Measurements from ENCODE around the gene TES. TPM values are rescaled to one million over a fixed set of nuclear protein-coding genes. Genes with fewer than 3 reads are reported as not detected.

TES gene
- total RNA-seq, 4 donors from 2014 or later, result 115 to 189 (median 146) TPM

- Histone ChIP-seq H3K9me3 (peaks cover 0 to 5% of the 10 kb centered on the region in 2 donors), H3K27me3 (no peaks in the 10 kb centered on the region), H3K4me1 (no peaks in the 10 kb centered on the region), H3K27ac (no peak overlapping the region), H3K4me3 (no peak overlapping the region), H3K36me3 (no peaks in the 10 kb centered on the region)
- intact Hi-C loops (cut with DNase I; ENCODE audit: low total_unique reads), result no loop called here
- no peak for DNase-seq
- TF ChIP-seq CTCF (IDR thresholded peaks at IDR 0.05) (no peak), POLR2A (IDR thresholded peaks at IDR 0.05) (no peak)
These were observed 22.9 kb upstream of the TES start for GRCh38 chr7:116187400-116187799.

DNA sequence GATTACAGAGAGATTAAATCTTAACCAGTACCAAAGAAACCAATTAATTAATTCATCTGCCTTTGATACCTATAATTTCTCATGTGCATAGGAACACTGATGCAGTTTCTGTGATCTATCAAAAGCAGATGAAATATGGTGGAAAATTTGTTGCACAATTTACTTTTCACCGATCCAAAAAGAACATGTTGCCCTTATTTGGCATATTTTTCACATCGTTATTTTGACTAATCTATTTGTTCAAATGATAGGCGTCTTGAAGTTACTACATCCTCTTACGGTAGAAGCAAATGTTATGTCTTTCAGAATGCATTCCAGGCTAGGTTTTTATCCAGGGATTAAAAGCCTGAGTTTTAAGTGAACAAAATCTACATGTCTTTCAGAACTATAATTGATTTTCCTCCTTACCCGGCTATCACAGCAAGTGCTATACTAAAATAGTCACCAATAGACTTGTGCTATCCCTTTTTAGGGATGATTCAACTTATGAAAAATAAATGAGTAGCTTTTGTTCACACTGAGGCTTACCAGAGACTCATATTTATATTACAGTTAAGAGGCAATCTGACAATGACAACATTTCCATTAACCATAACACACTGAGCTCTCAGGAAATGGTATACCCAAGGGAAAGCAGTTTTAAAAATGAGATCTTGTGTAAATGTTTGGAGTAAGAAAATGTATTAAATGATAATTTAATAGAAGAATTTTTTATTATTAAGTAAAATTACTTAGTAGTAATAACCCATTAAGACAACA lies 16.8 kb upstream of the TES start:
- Histone ChIP-seq H3K27me3 (no peaks in the 10 kb centered on the region), H3K4me3 (no peak overlapping the region), H3K4me1 (no peaks in the 10 kb centered on the region), H3K27ac (no peak overlapping the region), H3K9me3 (no peaks in the 10 kb centered on the region), H3K36me3 (no peaks in the 10 kb centered on the region)
- no peak for DNase-seq
- intact Hi-C loops (cut with DNase I; ENCODE audit: low total_unique reads), result no loop called here
- TF ChIP-seq CTCF (IDR thresholded peaks at IDR 0.05), result no peak
- no peak for TF ChIP-seq POLR2A (IDR thresholded peaks at IDR 0.05)

DNA sequence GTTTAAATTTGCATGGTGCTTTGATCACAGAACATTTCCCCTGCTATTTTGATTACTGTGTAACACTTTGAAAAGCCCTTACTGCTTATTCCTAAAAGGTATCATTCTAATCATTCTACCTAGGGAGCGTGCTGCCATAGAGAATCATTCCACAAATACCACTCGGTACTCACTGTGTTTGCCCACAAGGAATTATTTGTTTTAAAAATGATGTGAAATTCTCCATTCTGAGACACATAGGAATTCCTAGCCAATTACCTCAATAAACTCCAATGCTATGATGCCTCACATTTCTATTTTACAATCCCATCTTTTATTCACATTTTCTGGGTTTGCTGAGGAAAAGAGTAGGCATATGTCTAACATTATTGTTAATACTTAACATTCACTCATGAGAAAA lies 16.2 kb upstream of the TES start:
- H3K36me3 ChIP-seq, result no peaks in the 10 kb centered on the region
- no peak overlapping the region for H3K27ac ChIP-seq
- no peak overlapping the region for H3K4me3 ChIP-seq
- H3K4me1 ChIP-seq, result no peaks in the 10 kb centered on the region
- TF ChIP-seq POLR2A (IDR thresholded peaks at IDR 0.05) (no peak), CTCF (IDR thresholded peaks at IDR 0.05) (no peak)
- intact Hi-C loops (cut with DNase I; ENCODE audit: low total_unique reads), result no loop called here
- DNase-seq, result no peak
- H3K27me3 ChIP-seq, result no peaks in the 10 kb centered on the region
- H3K9me3 ChIP-seq, result no peaks in the 10 kb centered on the region

DNA sequence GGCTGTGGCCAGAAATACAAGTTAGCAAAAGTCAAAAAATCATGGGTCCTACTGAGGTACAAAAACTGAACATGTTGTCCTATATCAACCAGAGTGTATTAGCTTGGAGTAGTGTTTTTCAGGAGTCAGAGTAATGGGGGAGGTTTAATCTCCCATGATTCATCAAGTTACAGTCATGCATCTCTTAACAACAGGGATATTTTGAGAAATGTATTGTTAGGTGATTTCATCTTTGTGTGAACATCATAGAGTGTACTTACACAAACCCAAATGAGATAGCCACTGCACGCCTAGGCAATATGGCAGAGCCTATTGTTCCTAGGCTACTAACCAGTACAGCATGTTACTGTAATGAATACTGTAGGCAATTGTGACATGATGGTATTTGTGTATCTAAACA lies 14.9 kb upstream of the TES start:
- Histone ChIP-seq H3K9me3 (no peaks in the 10 kb centered on the region), H3K27ac (no peak overlapping the region), H3K36me3 (no peaks in the 10 kb centered on the region), H3K4me3 (no peak overlapping the region), H3K4me1 (no peaks in the 10 kb centered on the region), H3K27me3 (no peaks in the 10 kb centered on the region)
- intact Hi-C loops (cut with DNase I; ENCODE audit: low total_unique reads), result no loop called here
- TF ChIP-seq POLR2A (IDR thresholded peaks at IDR 0.05) (no peak), CTCF (IDR thresholded peaks at IDR 0.05) (no peak)
- no peak for DNase-seq

DNA sequence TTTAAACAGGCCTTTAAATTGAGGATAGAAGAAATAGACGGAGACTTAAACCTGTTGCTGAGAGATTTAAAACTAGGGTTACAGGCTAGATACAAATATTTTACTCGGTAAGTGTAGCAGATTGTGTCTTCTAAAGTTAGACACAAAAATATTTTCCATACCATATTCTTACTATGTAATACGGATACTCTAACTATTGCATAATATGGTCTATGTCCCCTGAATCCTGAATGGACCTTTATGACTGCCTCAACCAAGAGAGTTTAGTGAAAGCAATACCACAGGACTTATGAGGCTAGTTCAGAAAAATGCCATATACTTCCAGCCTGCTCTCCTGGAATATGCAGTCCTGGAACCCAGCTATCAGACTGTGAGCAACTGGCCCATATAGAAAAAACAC lies 13.4 kb upstream of the TES start:
- Histone ChIP-seq H3K27me3 (no peaks in the 10 kb centered on the region), H3K9me3 (no peaks in the 10 kb centered on the region), H3K4me3 (no peak overlapping the region), H3K4me1 (no peaks in the 10 kb centered on the region), H3K36me3 (no peaks in the 10 kb centered on the region), H3K27ac (no peak overlapping the region)
- DNase-seq, result no peak
- intact Hi-C loops (cut with DNase I; ENCODE audit: low total_unique reads), result no loop called here
- TF ChIP-seq POLR2A (IDR thresholded peaks at IDR 0.05) (no peak), CTCF (IDR thresholded peaks at IDR 0.05) (no peak)

All from uterus (tissue), 4 donors.